Measurements from ENCODE around the gene FBXW8.

The FBXW8 gene

GRCh38 chr12:116916122-116916521 lies 5.4 kb downstream of the FBXW8 start:
- Histone ChIP-seq H3K4me2 (ENCODE audit: low read length) (peak overlapping the region; percentile 36), H3K36me3 (ENCODE audit: control insufficient read depth, low read length) (peaks cover 34% of the 10 kb centered on the region), H3K4me3 (ENCODE audit: low read length) (no peak overlapping the region), H3K27me3 (ENCODE audit: control insufficient read depth, low read length) (no peaks in the 10 kb centered on the region), H3K9me3 (ENCODE audit: control insufficient read depth, insufficient read depth, low read length) (no peaks in the 10 kb centered on the region), H3K9me2 (replicated peaks; ENCODE audit: control insufficient read depth, low read length) (no peaks in the 10 kb centered on the region), H3K79me2 (ENCODE audit: control insufficient read depth, low read length) (peaks cover 91% of the 10 kb centered on the region), H4K20me1 (ENCODE audit: control insufficient read depth, insufficient read depth, low read depth, low read length) (0 out of 2 replicates have a peak, but pooled peaks cover 3% of the 10 kb centered on the region), H3F3A (ENCODE audit: control insufficient read depth, insufficient read depth) (peaks cover 2% of the 10 kb centered on the region; the same call in 1 of the 2 replicates), H3K27ac (ENCODE audit: low read depth, low read length) (no peak overlapping the region), H3K4me1 (ENCODE audit: control insufficient read depth, low read length) (peaks cover 59% of the 10 kb centered on the region)
- no peak for TF ChIP-seq EZH2phosphoT487 (IDR thresholded peaks at IDR 0.05; ENCODE audit: borderline replicate concordance, low read length)
- no peak for TF ChIP-seq CTCF (IDR thresholded peaks at IDR 0.05; ENCODE audit: low read depth, low read length, poor library complexity, severe bottlenecking)

GRCh38 chr12:116916714-116917114 lies 6.0 kb downstream of the FBXW8 start:
- Histone ChIP-seq H3K79me2 (ENCODE audit: control insufficient read depth, low read length) (peaks cover 90% of the 10 kb centered on the region), H3K9me2 (replicated peaks; ENCODE audit: control insufficient read depth, low read length) (no peaks in the 10 kb centered on the region), H3K4me1 (ENCODE audit: control insufficient read depth, low read length) (peaks cover 56% of the 10 kb centered on the region), H3K27me3 (ENCODE audit: control insufficient read depth, low read length) (no peaks in the 10 kb centered on the region), H3F3A (ENCODE audit: control insufficient read depth, insufficient read depth) (peaks cover 2% of the 10 kb centered on the region; the same call in 1 of the 2 replicates), H3K4me2 (ENCODE audit: low read length) (peak overlapping the region; percentile 36), H3K9me3 (ENCODE audit: control insufficient read depth, insufficient read depth, low read length) (no peaks in the 10 kb centered on the region), H3K4me3 (ENCODE audit: low read length) (no peak overlapping the region), H4K20me1 (ENCODE audit: control insufficient read depth, insufficient read depth, low read depth, low read length) (0 out of 2 replicates have a peak, but pooled peaks cover 3% of the 10 kb centered on the region), H3K27ac (ENCODE audit: low read depth, low read length) (no peak overlapping the region), H3K36me3 (ENCODE audit: control insufficient read depth, low read length) (peaks cover 31% of the 10 kb centered on the region)
- TF ChIP-seq CTCF (IDR thresholded peaks at IDR 0.05; ENCODE audit: low read depth, low read length, poor library complexity, severe bottlenecking): peak; percentile 44
- TF ChIP-seq EZH2phosphoT487 (IDR thresholded peaks at IDR 0.05; ENCODE audit: borderline replicate concordance, low read length): no peak

- Histone ChIP-seq H3K27ac (ENCODE audit: low read depth, low read length) (no peak overlapping the region), H3K27me3 (ENCODE audit: control insufficient read depth, low read length) (no peaks in the 10 kb centered on the region), H3K79me2 (ENCODE audit: control insufficient read depth, low read length) (peaks cover 84% of the 10 kb centered on the region), H3K9me2 (replicated peaks; ENCODE audit: control insufficient read depth, low read length) (no peaks in the 10 kb centered on the region), H3K9me3 (ENCODE audit: control insufficient read depth, insufficient read depth, low read length) (no peaks in the 10 kb centered on the region), H3K4me2 (ENCODE audit: low read length) (no peak overlapping the region), H3K4me1 (ENCODE audit: control insufficient read depth, low read length) (peaks cover 46% of the 10 kb centered on the region), H3K36me3 (ENCODE audit: control insufficient read depth, low read length) (peaks cover 31% of the 10 kb centered on the region), H3F3A (ENCODE audit: control insufficient read depth, insufficient read depth) (peaks cover 2% of the 10 kb centered on the region; the same call in 1 of the 2 replicates), H3K4me3 (ENCODE audit: low read length) (no peak overlapping the region), H4K20me1 (ENCODE audit: control insufficient read depth, insufficient read depth, low read depth, low read length) (0 out of 2 replicates have a peak, but pooled peaks cover 3% of the 10 kb centered on the region)
- TF ChIP-seq CTCF (IDR thresholded peaks at IDR 0.05; ENCODE audit: low read depth, low read length, poor library complexity, severe bottlenecking) (no peak), EZH2phosphoT487 (IDR thresholded peaks at IDR 0.05; ENCODE audit: borderline replicate concordance, low read length) (no peak)
Measured at GRCh38 chr12:116918464-116918863, 7.7 kb downstream of the FBXW8 start.
